ENCODE measurements around the gene MATCAP1. TPM values are rescaled to one million over a fixed set of nuclear protein-coding genes. Genes with fewer than 3 reads are reported as not detected.

MATCAP1 gene
- total RNA-seq, 2 donors from 2014 or later: 50.2 to 63.8 TPM

DNA sequence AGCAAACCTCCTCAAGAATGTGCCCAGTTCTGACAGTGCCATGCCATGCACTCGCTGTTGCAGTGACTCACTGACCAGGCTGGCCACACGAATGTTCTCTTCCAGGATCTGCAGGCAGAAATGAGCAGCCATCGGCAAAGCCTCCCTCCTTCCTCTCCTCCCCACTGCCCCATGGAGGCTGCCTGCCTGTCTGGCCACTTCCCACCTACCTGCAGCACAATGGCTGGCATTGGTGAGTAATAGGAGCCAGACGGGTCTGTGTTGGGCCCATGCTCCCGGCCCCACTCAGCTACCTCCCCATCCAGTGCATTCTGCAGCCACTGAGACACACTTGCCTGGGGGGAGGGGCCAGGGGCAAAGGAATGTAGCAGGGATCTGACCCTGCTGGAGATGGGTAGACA lies 2.8 kb upstream of the MATCAP1 start:
- Mint-ChIP-seq H3K4me1 (peaks cover 14% of the 10 kb centered on the region), H3K4me3 (no peak overlapping the region), H3K9me3 (no peaks in the 10 kb centered on the region), H3K36me3 (ENCODE audit: low read depth) (no peaks in the 10 kb centered on the region), H3K27ac (no peak overlapping the region), H3K27me3 (ENCODE audit: insufficient read depth) (peaks cover 23% of the 10 kb centered on the region)
- no peaks in the 10 kb centered on the region for H3K36me3 ChIP-seq (ENCODE audit: control insufficient read depth, insufficient read depth, low read length)
- H3K27ac ChIP-seq (ENCODE audit: low read depth, low read length): no peak overlapping the region
- H3K4me1 ChIP-seq (ENCODE audit: control insufficient read depth, insufficient read depth, low read length): peaks cover 8% of the 10 kb centered on the region
- no peaks in the 10 kb centered on the region for H3K9me3 ChIP-seq (ENCODE audit: control insufficient read depth, low read length)
- H3K27me3 ChIP-seq (ENCODE audit: control insufficient read depth, insufficient read depth, low read length, poor library complexity, severe bottlenecking): peaks cover 21% of the 10 kb centered on the region
- TF ChIP-seq, protein P1, sequence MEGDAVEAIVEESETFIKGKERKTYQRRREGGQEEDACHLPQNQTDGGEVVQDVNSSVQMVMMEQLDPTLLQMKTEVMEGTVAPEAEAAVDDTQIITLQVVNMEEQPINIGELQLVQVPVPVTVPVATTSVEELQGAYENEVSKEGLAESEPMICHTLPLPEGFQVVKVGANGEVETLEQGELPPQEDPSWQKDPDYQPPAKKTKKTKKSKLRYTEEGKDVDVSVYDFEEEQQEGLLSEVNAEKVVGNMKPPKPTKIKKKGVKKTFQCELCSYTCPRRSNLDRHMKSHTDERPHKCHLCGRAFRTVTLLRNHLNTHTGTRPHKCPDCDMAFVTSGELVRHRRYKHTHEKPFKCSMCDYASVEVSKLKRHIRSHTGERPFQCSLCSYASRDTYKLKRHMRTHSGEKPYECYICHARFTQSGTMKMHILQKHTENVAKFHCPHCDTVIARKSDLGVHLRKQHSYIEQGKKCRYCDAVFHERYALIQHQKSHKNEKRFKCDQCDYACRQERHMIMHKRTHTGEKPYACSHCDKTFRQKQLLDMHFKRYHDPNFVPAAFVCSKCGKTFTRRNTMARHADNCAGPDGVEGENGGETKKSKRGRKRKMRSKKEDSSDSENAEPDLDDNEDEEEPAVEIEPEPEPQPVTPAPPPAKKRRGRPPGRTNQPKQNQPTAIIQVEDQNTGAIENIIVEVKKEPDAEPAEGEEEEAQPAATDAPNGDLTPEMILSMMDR (conservative IDR thresholded peaks at IDR 0.05): no peak
- no peak overlapping the region for H3K4me3 ChIP-seq (ENCODE audit: low read length)
- 49 to 64% methylated on average over 3 to 5 of the region's 5 CpGs for WGBS, 2 experiments (ENCODE audit: insufficient coverage in 1 of 2, insufficient read length in 1 of 2)
- peak; percentile 82 for DNase-seq
- H3K9ac ChIP-seq (ENCODE audit: extremely low read depth, low read length, poor library complexity, severe bottlenecking): no peak overlapping the region

DNA sequence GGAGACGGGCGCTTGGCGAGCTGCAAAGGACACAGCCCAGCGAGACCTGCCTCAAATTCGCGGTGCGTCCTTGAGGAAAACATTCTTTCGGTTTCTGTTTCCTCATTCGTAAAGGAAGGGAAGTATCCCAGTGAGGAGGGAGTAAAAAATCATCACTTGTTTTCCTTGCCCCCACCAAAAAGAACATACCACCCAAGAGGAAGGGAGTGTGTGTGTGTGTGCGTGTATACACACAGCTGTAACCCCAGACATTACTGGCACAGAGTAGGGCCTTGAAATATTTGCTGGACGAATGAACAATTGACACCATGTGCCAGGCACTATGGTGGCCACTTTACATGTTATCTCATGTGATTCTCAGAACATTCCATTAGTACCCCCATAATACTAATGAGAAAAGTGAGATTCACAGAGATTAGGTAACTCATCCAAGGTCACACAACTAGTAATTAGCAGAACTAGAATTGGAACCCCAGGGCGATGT lies 1.9 kb upstream of the MATCAP1 start:
- Histone ChIP-seq H3K36me3 (ENCODE audit: control insufficient read depth, insufficient read depth, low read length) (peaks cover 7% of the 10 kb centered on the region), H3K4me3 (ENCODE audit: low read length) (no peak overlapping the region), H3K9me3 (ENCODE audit: control insufficient read depth, low read length) (no peaks in the 10 kb centered on the region), H3K4me1 (ENCODE audit: control insufficient read depth, insufficient read depth, low read length) (peaks cover 6% of the 10 kb centered on the region), H3K27ac (ENCODE audit: low read depth, low read length) (no peak overlapping the region), H3K9ac (ENCODE audit: extremely low read depth, low read length, poor library complexity, severe bottlenecking) (no peak overlapping the region), H3K27me3 (ENCODE audit: control insufficient read depth, insufficient read depth, low read length, poor library complexity, severe bottlenecking) (peaks cover 21% of the 10 kb centered on the region)
- 22 to 51% methylated on average over 2 to 10 of the region's 12 CpGs for WGBS, 2 experiments (ENCODE audit: insufficient coverage in 1 of 2, insufficient read length in 1 of 2)
- Mint-ChIP-seq H3K27ac (no peak overlapping the region), H3K36me3 (ENCODE audit: low read depth) (no peaks in the 10 kb centered on the region), H3K4me3 (no peak overlapping the region), H3K27me3 (ENCODE audit: insufficient read depth) (peaks cover 23% of the 10 kb centered on the region), H3K4me1 (peaks cover 14% of the 10 kb centered on the region), H3K9me3 (no peaks in the 10 kb centered on the region)
- TF ChIP-seq, protein P1 (conservative IDR thresholded peaks at IDR 0.05): no peak
- DNase-seq: no peak

GRCh38 chr16:67184995-67185650 lies 1.4 kb upstream of the MATCAP1 start:
- peaks cover 14% of the 10 kb centered on the region for H3K4me1 Mint-ChIP-seq
- TF ChIP-seq, protein P1 (conservative IDR thresholded peaks at IDR 0.05): peak; percentile 88
- DNase-seq: peak; percentile 99
- H3K9me3 Mint-ChIP-seq: no peaks in the 10 kb centered on the region
- peaks cover 6% of the 10 kb centered on the region for H3K4me1 ChIP-seq (ENCODE audit: control insufficient read depth, insufficient read depth, low read length)
- 17 to 19% methylated on average over 24 to 43 of the region's 43 CpGs for WGBS, 2 experiments (ENCODE audit: insufficient coverage in 1 of 2, insufficient read length in 1 of 2)
- no peak overlapping the region for H3K27ac Mint-ChIP-seq
- no peak overlapping the region for H3K4me3 Mint-ChIP-seq
- H3K36me3 Mint-ChIP-seq (ENCODE audit: low read depth): no peaks in the 10 kb centered on the region
- H3K9me3 ChIP-seq (ENCODE audit: control insufficient read depth, low read length): no peaks in the 10 kb centered on the region
- H3K27me3 Mint-ChIP-seq (ENCODE audit: insufficient read depth): peaks cover 23% of the 10 kb centered on the region
- H3K27ac ChIP-seq (ENCODE audit: low read depth, low read length): no peak overlapping the region
- no peak overlapping the region for H3K4me3 ChIP-seq (ENCODE audit: low read length)
- no peak overlapping the region for H3K9ac ChIP-seq (ENCODE audit: extremely low read depth, low read length, poor library complexity, severe bottlenecking)
- peaks cover 7% of the 10 kb centered on the region for H3K36me3 ChIP-seq (ENCODE audit: control insufficient read depth, insufficient read depth, low read length)
- H3K27me3 ChIP-seq (ENCODE audit: control insufficient read depth, insufficient read depth, low read length, poor library complexity, severe bottlenecking): peaks cover 21% of the 10 kb centered on the region

Data from endodermal cell (in vitro differentiated cells).